Glomerular endothelial cell (primary cell): ENCODE results near the gene LAMB1. TPM values are rescaled to one million over a fixed set of nuclear protein-coding genes. Genes with fewer than 3 reads are reported as not detected.
A peak's percentile ranks its signal among the peaks of the same experiment; 100 is the strongest.

Experiments used
- DNase-seq: peaks from one replicate; pipeline ENCODE4 v3.0.0-alpha.2; 2011; ENCODE audit warnings: low read depth, low spot score; ENCODE audit errors: extremely low read depth
- total RNA-seq: library from RNA; depleted of rRNA; stranded (reverse); fragments of >200 nt; gene quantifications from 2 replicates; pipeline ENCODE4 v1.2.3, GENCODE V29; 2015

LAMB1 gene
- total RNA-seq, 1 donor from 2014 or later, result 732 TPM

DNA sequence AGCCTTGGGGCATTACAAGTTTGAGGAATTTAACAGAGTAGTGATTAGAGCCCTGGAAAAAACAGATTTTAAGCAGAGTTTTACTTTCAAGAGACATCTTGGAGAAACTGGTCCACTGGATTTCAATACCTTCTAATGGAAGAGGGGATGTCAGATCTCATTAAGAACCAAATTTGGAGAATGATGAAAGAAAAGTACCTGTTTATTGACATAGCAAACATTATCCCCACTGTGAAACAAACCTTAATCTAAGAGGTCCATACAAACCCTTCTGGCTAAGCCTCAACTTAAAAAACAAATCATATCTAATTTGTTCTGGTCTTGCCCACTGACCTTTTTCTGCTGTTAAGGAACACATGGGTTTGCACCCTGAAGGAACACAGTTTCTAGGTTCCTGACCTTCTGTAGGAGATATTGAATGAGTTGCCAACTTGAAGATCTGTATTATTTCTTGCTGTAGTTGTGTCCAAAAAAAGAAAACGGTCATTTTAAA is 53.5 kb downstream of the LAMB1 start:
- no peak for DNase-seq

- DNase-seq, result peak; percentile 83
These were observed 54.1 kb downstream of the LAMB1 start for GRCh38 chr7:107948645-107949442.

- no peak for DNase-seq
These were observed 56.1 kb downstream of the LAMB1 start for GRCh38 chr7:107946881-107947280.

DNA sequence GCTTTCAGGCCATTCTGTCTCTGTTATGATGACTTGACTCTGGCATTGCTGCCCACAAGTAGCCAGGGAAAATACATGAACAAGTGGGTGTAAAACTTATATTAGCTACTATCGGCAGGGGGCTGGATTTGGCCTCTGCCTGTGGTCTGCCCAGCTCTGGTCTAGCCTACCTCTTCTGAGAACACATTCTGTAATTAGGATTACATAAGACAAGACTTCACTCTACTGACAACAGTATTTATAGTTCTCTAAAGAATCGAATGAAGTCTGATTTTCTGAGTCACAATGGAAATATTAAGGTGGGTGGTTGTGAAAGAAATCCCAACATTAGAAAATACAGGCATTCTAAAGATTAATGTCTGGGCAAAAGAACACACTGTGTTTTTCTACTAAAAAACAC is 56.5 kb downstream of the LAMB1 start:
- DNase-seq, result no peak

DNA sequence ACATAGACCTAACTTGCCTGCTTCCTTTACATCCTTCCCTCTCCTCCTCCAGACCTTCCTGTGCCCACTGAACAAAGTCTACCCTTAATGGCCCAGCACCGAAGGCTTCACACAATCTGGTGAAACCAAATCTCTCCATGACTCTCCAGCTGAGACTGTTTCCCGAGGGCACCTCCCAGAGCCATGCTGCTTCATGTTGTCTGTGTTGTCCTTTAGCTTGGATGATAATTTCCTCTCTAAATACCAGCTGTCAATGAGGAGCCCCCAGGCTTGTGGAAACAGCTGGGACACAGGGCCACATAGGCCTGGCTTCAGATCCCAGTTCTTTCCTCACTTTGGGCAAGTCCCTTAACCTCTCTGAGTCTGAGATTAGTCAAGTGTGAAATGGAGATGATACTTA is 57.6 kb downstream of the LAMB1 start:
- no peak for DNase-seq

DNA sequence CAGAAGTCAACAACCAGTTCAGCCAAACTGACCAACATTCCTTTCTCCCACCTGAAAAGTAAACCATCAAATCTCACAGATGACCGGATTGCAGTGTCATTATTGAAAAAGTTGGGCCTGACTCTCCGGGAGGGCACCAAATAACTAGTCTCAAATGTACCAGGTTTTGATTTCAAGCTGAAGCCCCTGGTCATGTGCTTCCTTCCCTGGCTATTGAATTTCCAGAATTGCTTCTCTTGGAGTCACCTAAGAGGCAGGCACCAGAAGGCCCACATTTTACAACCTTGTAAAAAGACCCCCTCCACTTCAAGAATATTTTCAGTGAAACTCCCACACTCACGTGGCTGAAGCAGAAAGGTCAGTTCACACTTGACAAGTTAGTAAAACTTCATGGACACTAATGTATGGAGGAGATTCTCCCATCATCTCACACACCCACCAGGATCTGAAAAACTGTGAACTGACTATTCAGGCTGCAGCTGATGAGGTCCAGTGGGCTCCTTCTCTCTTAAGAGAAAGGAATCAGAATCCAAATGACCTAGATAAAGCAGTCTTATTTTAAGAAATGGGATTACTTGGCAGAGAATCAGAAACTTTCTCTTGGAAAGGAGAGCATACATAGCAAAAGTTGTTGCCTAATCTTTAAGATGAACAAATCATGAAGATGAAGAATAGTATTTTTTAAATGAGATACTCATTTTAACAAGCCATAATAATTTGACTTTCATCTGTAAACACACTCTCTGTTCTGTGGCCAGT is 58.4 kb downstream of the LAMB1 start:
- DNase-seq, result no peak

DNA sequence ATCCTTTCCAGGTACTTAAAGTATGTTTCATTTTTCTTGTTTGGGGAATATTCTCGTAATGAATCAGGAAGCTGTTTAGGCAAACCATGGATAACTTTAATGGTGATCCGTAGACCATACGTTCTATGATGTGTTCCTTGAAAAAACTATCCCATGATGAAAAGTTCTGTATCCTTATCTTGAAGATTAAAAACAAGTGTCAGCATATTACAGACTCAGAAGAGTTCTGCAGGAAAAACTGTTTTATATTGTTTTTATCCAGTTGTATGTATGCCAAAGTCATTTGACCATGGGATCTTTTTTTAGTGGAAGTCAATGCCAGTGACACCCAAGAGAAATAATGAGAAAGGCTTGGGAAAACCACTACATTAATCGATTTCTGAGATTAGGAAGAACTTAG is 59.9 kb downstream of the LAMB1 start:
- no peak for DNase-seq

DNA sequence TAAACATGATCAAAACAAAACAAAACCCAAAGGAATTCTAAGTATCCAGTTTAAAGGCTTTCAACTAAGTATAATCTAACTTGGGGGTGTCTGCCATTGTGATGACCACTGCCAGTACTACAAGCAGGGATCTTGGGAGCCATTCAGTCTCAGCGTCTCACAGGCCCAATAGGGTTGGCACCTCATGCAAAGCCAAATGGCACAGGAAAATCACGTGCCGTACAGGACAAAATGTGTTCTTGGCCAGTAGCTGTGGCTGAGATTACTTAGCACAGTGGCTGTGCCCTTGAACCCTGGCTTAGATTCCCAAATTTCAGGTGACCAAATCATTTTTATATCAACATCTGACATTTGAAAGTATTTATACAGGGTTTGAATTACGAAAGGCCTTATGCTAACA is 62.0 kb downstream of the LAMB1 start:
- no peak for DNase-seq

GRCh38 chr7:107939573-107940489 is 63.1 kb downstream of the LAMB1 start:
- peak; percentile 57 for DNase-seq

DNA sequence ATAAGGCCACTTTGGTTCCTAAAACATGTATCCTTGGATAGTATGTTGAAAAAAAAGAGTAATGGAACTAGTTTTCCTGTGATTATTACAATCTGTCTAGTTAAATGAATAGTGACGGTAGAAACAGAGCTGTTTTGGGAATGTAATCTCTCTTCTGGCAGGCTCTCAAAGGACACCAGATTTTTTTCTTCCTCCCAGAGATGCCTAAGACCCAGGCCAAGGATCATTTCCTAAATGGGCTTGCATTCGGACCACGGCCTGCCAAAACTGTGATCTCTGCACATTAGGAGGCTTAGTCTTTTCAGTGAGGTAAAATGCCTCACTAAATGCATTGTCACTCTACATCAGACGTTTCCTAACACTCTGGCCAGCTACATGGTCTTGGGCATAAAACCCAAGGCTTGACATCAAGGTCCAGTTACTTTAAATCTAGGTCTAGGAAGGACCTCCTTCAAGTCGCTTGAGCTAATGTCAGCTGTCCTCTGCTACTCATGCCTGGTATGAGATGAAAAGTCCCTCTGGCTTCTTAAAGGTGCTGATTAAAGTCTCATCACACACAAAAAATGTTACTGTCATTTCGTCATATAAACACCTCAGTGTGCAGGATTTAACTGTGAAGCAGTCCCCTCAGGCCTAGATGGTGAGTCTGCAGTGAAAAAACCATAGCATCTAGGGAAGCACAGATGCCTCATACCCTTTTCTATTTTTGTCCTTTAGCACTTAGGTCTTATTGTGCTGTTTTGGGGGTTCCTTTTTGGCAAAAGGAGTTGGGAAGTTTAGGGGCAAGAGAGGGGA is 64.3 kb downstream of the LAMB1 start:
- DNase-seq, result no peak

GRCh38 chr7:107937531-107937930 is 65.4 kb downstream of the LAMB1 start:
- no peak for DNase-seq

DNA sequence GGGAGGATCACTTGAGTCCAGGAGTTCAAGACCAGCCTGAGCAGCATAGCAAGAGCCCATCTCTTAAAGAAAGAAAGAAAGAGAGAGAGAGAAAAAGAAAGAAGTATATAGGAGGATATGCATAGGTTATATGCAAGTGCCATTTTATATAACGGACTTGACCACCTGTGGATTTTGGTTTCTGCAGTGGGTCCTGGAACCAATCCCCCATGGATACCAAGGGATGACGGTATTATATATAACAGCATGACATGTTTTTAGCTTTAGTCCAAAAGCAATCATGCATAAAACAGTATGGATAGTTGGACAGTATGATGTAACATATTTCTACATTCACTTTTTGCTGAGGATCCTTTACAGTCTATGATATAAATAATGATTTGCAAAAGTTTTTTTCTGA is 66.6 kb downstream of the LAMB1 start:
- DNase-seq, result no peak

- no peak for DNase-seq
These were observed 67.8 kb downstream of the LAMB1 start for GRCh38 chr7:107934991-107935770.

DNA sequence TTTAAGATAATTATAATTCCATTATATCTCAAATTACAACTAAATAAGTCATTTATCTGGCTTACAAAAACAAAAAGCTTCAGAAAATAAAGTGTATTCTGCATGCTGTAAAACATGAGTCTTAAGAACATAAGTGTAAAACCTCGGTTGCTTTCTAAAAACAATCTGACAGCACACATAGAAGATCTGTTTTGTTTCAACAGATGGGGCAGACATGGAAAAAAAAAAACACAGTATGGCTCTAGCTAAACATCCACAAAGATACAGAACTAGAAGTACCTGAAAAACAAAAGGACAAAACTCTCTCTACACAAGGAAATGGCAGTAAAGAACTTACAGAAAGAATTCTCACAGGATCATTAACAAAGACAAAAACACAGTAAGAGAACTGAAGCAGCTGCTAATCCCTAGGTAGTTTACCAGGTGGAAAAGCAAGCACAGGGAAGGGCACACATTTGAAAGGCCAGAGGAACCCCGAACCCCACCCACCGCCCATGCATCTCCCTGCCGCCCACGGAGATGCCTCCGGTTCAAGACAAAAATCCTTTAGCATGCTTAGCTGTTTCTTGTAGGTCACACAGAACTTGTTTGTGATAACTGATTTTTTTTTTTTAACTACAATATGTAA is 69.5 kb downstream of the LAMB1 start:
- DNase-seq, result no peak

DNA sequence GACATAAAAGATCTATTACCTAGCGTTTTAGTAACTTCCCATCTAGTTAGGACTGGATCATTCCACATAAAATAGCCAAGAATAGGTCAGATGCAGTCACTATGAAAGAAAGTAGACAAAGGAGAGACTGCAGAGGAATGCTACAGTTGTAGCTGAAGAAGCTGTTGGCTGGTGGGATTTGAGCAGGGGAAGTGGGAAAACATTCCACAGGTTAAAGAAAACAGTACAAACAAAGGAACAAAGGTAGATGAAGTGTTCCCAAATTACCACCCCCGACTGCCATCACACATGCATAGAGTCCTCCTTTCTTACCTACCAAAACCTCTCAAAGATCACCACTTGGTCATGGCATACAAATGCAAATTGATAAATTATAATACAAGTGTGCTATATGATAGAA is 70.2 kb downstream of the LAMB1 start:
- no peak for DNase-seq

DNA sequence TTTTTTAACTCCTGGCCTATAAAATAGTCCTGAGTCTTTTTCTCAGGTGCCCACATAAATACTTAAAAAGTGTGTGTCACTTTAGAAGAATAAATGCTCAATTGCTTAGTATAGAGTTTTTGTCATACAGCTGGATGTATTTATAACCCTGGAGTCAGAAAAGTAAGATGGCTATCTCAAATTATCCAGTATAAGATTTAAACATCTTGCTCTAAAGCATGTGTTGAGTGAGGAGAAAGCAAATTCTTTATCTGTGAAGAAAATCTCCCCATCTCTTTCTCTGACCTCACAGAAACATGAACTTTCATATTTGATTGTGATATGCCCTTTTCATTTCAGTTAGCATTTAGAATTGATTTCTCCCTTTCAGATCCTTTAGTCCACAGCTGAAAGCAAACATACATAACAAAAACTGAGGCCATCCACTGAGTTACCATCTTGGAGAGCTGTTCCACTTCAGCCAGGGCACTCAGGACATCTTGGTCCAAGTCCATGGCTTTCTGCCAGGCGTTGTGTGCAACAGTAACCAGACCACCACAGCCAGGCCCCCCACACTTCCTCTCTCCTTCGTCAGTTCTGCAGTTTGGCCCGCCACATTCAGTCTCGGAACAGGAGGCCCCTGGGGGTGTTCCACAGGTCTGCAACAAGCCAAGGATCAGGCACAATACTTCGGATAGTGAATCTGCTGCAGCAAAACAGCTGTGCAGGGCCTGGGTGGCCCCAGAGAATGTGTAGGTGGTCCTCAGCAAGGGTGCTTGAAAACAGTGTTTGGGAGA is 71.0 kb downstream of the LAMB1 start:
- no peak for DNase-seq

DNA sequence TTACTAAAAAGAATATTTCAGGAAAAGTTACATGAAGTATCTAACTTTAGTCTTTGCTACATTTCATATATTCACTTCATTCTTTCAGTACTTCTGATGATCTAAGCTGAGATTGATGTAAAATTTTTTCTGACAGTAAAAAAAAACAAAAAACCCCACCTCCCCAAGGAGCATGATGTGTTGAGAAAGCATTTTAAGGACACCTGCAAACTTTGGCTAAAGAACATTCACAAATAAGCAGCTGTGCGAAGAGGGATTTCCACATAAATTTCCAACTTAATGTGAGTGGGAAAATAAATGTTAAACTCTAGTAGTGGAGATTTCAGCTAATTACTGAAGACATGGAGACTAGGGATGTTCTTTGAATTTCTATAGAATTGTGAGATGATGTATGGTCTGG is 76.5 kb downstream of the LAMB1 start:
- DNase-seq, result no peak

- no peak for DNase-seq
These were observed 78.0 kb downstream of the LAMB1 start for GRCh38 chr7:107924841-107925504.
